Tibial nerve (tissue), 4 donors: ENCODE data around the gene AFAP1L2. TPM values are rescaled to one million over a fixed set of nuclear protein-coding genes. Genes with fewer than 3 reads are reported as not detected.

Experiments used
- DNase-seq, 2 donors: peaks; one replicate each; pipeline ENCODE4 v3.0.0-alpha.2; 2019; ENCODE audit warnings: low spot score in 2 of 2
- H3K27ac ChIP-seq, 4 donors: fragments of 200-600 bp; sonication (generic) in 3 of 4; one replicate each; pipeline ENCODE4 v1.5.1; 2017 to 2019; ENCODE audit warnings: mild to moderate bottlenecking in 1 of 4
- H3K27me3 ChIP-seq, 2 donors: fragments of 200-600 bp; sonication (generic) in 1 of 2; one replicate each; pipeline versions ENCODE4 v1.5.1 to v1.6.0; 2017 to 2019
- H3K36me3 ChIP-seq, 3 donors: fragments of 200-600 bp; sonication (generic); one replicate each; pipeline ENCODE4 v1.5.1; 2018 to 2019
- H3K4me1 ChIP-seq, 4 donors: fragments of 200-600 bp; sonication (generic) in 3 of 4; one replicate each; pipeline ENCODE4 v1.5.1; 2017 to 2019
- H3K4me3 ChIP-seq, 4 donors: fragments of 200-600 bp; sonication (generic) in 3 of 4; one replicate each; pipeline ENCODE4 v1.5.1; 2017 to 2019; ENCODE audit warnings: mild to moderate bottlenecking in 1 of 4, moderate library complexity in 1 of 4
- H3K9me3 ChIP-seq, 4 donors: fragments of 200-600 bp; sonication (generic) in 3 of 4; one replicate each; pipeline ENCODE4 v1.5.1; 2017 to 2019
- EP300 ChIP-seq, 2 donors: sonication (generic); formaldehyde crosslinking; IDR thresholded peaks; one replicate each; pipeline ENCODE4 v1.6.1; 2017; ENCODE audit warnings: antibody characterized with exemption in 2 of 2, mild to moderate bottlenecking in 1 of 2
- POLR2A ChIP-seq, 2 donors: fragments of 450-650 bp; IDR thresholded peaks; one replicate each; pipeline ENCODE4 v1.6.1; 2017; ENCODE audit warnings: antibody characterized with exemption in 2 of 2, mild to moderate bottlenecking in 2 of 2, moderate library complexity in 2 of 2
- whole genome bisulfite sequencing, 2 donors: methylation state at CpG; one replicate each; pipeline ENCODE4 v1.1.5; 2018; 5-methylcytosine and 5-hydroxymethylcytosine counted together
- total RNA-seq, 4 donors: library from RNA; depleted of rRNA; stranded (reverse); fragments of >200 nt; gene quantifications; one replicate each; pipeline ENCODE4 v1.1.0, GENCODE V29; 2016
- TF ChIP-seq, protein P1 (sequence below), 5 experiments: fragments of 200-600 bp in 3 of 5; fragments of 450-650 bp in 2 of 5; sonication (generic) in 3 of 5; IDR thresholded peaks; one replicate each; pipeline ENCODE4 v1.5.1; 2016 to 2019; ENCODE audit warnings: antibody characterized with exemption in 5 of 5, mild to moderate bottlenecking in 3 of 5, moderate library complexity in 2 of 5

Gene AFAP1L2
- total RNA-seq, 4 donors from 2014 or later: 96.3 to 176 (median 127) TPM

DNA sequence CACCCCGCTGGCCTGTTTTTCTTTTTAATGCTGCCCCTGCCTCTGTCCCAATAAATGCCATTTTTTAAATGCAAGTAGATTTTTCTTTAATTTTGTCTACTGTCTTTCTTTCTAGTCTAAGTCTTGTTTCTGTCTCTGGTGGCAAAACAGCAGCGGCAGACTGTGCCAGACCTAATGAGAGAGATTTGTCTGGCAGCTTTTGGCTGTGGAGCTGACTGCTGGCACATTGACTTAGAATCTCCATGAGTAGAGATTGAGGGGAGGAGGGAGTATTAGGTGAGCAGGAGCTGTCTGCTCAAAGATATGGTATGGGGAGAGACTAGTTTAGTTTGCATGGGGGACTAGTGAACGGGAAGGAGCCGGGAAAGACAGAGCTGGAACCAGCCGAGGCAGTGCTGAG, 152.2 kb downstream of the AFAP1L2 start:
- H3K36me3 ChIP-seq: no peaks in the 10 kb centered on the region
- DNase-seq: no peak
- no peak for TF ChIP-seq EP300 (IDR thresholded peaks at IDR 0.05)
- TF ChIP-seq POLR2A (IDR thresholded peaks at IDR 0.05): no peak
- TF ChIP-seq, protein P1, sequence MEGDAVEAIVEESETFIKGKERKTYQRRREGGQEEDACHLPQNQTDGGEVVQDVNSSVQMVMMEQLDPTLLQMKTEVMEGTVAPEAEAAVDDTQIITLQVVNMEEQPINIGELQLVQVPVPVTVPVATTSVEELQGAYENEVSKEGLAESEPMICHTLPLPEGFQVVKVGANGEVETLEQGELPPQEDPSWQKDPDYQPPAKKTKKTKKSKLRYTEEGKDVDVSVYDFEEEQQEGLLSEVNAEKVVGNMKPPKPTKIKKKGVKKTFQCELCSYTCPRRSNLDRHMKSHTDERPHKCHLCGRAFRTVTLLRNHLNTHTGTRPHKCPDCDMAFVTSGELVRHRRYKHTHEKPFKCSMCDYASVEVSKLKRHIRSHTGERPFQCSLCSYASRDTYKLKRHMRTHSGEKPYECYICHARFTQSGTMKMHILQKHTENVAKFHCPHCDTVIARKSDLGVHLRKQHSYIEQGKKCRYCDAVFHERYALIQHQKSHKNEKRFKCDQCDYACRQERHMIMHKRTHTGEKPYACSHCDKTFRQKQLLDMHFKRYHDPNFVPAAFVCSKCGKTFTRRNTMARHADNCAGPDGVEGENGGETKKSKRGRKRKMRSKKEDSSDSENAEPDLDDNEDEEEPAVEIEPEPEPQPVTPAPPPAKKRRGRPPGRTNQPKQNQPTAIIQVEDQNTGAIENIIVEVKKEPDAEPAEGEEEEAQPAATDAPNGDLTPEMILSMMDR (IDR thresholded peaks at IDR 0.05): no peak
- no peak overlapping the region for H3K4me3 ChIP-seq
- H3K9me3 ChIP-seq: no peaks in the 10 kb centered on the region
- no peaks in the 10 kb centered on the region for H3K27me3 ChIP-seq
- 88 to 91% methylated on average over 5 of the region's 5 CpGs for WGBS, 2 donors
- H3K4me1 ChIP-seq: no peaks in the 10 kb centered on the region
- H3K27ac ChIP-seq: no peak overlapping the region

DNA sequence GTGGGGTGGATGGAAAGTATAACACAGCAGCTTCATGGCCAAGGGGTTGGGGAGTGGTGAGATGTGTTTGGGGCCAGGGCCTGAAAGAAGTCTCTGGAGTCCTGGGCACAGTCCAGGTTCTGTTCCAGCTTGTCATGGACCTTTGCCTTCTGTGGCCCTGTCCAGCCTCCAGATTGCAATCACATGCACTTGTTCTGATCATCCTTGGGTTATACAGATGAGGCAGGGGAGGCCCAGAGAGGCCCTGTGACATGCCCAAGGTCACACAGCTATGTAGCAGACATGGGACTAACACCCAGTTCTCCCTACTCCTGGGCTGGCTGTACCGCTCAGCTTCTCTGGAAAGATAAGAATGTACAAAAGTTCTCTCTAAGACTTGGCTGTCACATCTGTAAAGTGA, 153.6 kb downstream of the AFAP1L2 start:
- no peak for TF ChIP-seq EP300 (IDR thresholded peaks at IDR 0.05)
- TF ChIP-seq, protein P1 (IDR thresholded peaks at IDR 0.05): no peak
- TF ChIP-seq POLR2A (IDR thresholded peaks at IDR 0.05): no peak
- no peak for DNase-seq
- H3K9me3 ChIP-seq: no peaks in the 10 kb centered on the region
- H3K27ac ChIP-seq: no peak overlapping the region
- no peaks in the 10 kb centered on the region for H3K4me1 ChIP-seq
- no peaks in the 10 kb centered on the region for H3K27me3 ChIP-seq
- no peak overlapping the region for H3K4me3 ChIP-seq
- no peaks in the 10 kb centered on the region for H3K36me3 ChIP-seq
- WGBS, 2 donors: 100% methylated on average over 1 of the region's 1 CpG; no CpG with 5 or more reads in 1 of the 2 donors

DNA sequence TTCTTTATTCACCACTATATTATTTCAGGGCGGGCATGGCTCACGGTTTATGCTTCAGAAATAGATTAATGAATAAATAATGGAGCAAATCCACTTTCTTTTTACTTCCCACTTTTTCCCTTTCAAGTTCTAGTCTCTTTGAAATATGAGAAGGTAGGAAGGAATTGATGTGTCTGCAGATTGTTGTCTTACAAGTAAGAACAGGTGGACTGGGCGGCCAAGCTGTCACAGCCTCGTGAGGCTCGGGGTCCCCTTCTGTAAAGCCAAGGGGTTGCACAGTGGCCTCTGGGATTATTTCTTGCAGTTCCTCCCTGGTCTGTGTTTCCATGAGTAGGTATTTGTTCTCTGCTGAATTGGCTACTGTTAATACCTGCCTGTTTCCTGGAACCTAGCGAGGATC, 154.1 kb downstream of the AFAP1L2 start:
- Histone ChIP-seq H3K27me3 (peaks cover 0 to 2% of the 10 kb centered on the region in 2 donors), H3K9me3 (no peaks in the 10 kb centered on the region), H3K36me3 (no peaks in the 10 kb centered on the region), H3K27ac (no peak overlapping the region), H3K4me3 (no peak overlapping the region), H3K4me1 (no peaks in the 10 kb centered on the region)
- DNase-seq: no peak
- no peak for TF ChIP-seq EP300 (IDR thresholded peaks at IDR 0.05)
- no peak for TF ChIP-seq POLR2A (IDR thresholded peaks at IDR 0.05)
- TF ChIP-seq, protein P1 (IDR thresholded peaks at IDR 0.05): no peak
- 77 to 84% methylated on average over 6 of the region's 6 CpGs for WGBS, 2 donors

DNA sequence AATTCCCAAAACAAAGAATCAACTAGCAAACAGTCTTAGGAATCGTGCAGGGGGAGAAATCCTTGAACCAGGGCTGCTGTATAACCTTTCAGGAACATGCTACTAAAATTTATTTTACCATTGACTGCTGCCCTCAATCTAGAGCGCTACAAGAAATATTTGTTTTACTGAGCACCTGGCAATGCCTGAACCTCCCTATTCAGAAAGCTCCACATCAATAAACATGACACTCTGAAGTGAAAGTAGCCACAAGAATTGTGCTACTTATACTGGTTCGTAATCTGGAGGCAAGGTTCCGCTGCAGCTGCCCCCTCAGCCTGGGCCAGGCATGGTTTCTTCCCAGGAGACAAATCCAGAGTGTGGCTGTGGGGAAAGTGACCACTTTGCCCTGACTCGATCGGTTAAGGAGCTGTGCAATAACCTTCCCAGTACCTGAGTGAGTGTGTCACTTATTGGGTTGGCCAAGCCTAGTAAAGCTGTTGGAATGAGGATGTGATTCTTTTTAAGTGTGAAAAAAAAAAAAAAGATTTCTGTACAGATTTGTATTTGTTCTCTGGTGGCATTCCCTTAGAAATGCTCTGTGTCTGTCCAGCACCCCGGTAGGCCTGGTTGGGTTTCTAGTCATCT, 157.5 kb downstream of the AFAP1L2 start:
- WGBS, 2 donors: 69 to 78% methylated on average over 7 of the region's 7 CpGs
- no peak for TF ChIP-seq EP300 (IDR thresholded peaks at IDR 0.05)
- no peak for TF ChIP-seq POLR2A (IDR thresholded peaks at IDR 0.05)
- TF ChIP-seq, protein P1 (IDR thresholded peaks at IDR 0.05): no peak
- DNase-seq: no peak
- Histone ChIP-seq H3K27me3 (peaks cover 0 to 33% of the 10 kb centered on the region in 2 donors), H3K36me3 (no peaks in the 10 kb centered on the region), H3K9me3 (no peaks in the 10 kb centered on the region), H3K27ac (no peak overlapping the region), H3K4me1 (no peaks in the 10 kb centered on the region), H3K4me3 (no peak overlapping the region)

DNA sequence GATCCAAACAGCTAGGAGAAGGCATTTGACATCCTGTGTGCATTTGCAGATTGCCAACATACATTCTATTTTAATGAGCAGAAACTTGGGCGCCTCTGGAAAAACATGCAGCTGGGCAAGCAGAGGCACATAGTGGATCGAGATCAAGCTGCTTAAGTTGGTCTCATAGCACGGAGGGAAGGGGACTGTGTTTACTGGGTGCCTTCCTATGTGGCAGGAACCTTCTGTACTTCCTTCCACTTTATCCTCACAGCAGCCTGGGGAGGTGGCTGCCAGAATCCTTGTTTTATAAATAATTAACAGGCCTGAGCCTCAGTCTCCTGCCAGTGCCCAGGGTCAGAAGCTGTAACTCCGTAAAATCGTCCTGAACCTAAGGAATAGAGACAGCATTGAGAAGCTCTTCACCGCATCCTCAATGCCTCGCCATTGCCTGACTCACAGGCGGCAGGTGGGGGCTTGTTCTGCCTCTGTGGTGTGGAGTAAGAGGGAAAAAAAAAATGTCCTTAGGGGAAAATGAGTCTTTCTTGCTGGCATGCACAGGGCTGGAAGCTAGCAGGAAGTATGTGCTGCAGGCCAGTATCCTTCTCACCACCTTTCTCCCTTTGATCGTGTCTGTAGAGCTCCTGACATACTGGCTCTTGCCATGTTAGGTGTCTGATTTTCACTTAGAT, 159.0 kb downstream of the AFAP1L2 start:
- H3K27ac ChIP-seq: no peak overlapping the region
- TF ChIP-seq POLR2A (IDR thresholded peaks at IDR 0.05) (no peak), EP300 (IDR thresholded peaks at IDR 0.05) (no peak)
- TF ChIP-seq, protein P1 (IDR thresholded peaks at IDR 0.05): no peak
- H3K4me3 ChIP-seq: no peak overlapping the region
- H3K36me3 ChIP-seq: no peaks in the 10 kb centered on the region
- 66 to 69% methylated on average over 9 of the region's 9 CpGs for WGBS, 2 donors
- no peaks in the 10 kb centered on the region for H3K4me1 ChIP-seq
- no peak for DNase-seq
- peaks cover 0 to 48% of the 10 kb centered on the region in 2 donors for H3K27me3 ChIP-seq
- H3K9me3 ChIP-seq: no peaks in the 10 kb centered on the region
